Measurements from ENCODE around the gene TBCB. TPM values are rescaled to one million over a fixed set of nuclear protein-coding genes. Genes with fewer than 3 reads are reported as not detected.
"Not testable (repeated sequence)": the region's sequence is repeated elsewhere in the genome, so short reads cannot be mapped to it uniquely, and the experiment has no call there.

Gene TBCB
- total and polyA plus RNA-seq, 3 experiments from 2014 or later: 135 to 261 (median 137) TPM

- Mint-ChIP-seq H3K27ac (peak overlapping the region in 3 of 8 donors; percentile 41 to 61 (median 44)), H3K4me1 (peaks cover 24 to 26% (median 24%) of the 10 kb centered on the region in 3 donors)
- H3K27me3 ChIP-seq (ENCODE audit: insufficient read depth, low read length, poor library complexity, severe bottlenecking); H3K27ac ChIP-seq (ENCODE audit: low read depth, low read length); H3K9me3 Mint-ChIP-seq; H3K36me3 ChIP-seq (ENCODE audit: insufficient read depth, low read length); H3K9me3 ChIP-seq (ENCODE audit: low read length); POLR2A ChIA-PET; H3K4me1 ChIP-seq (ENCODE audit: insufficient read depth, low read length); H3K36me3 Mint-ChIP-seq; H3K4me3 ChIP-seq (ENCODE audit: low read length); H3K4me3 Mint-ChIP-seq; H3K27me3 Mint-ChIP-seq: not testable (repeated sequence)
- CTCF ChIA-PET: interaction anchor here (1.3 to 8.3 kb wide), 2 partner anchors 40 to 184 kb away, joined by 3 to 165 read pairs; no protein-coding TSS in a partner anchor
- DNase-seq: peak in 1 of 5 donors; percentile 23
Observed at GRCh38 chr19:36131221-36131620, 16.0 kb downstream of the TBCB start.

DNA sequence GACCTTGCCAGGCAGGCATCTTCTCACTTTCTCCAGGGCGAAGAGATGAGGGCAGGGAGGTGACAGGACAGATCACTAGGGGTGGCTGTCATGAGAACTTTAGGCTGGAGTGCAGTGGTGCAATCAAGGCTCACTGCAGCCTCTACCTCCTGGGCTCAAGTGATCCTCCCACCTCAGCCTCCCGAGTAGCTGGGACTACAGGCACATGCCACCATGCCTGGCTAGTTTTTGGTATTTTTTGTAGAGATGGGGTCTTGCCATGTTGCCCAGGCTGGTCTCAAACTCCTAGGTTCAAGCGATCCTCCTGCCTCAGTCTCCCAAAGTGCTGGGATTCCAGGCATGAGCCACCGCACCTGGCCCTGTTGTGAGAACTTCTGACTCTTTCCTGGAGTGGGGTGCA lies 19.6 kb downstream of the TBCB start:
- H3K36me3 Mint-ChIP-seq; DNase-seq; H3K27me3 ChIP-seq (ENCODE audit: insufficient read depth, low read length, poor library complexity, severe bottlenecking); H3K27ac ChIP-seq (ENCODE audit: low read depth, low read length); POLR2A ChIA-PET; H3K36me3 ChIP-seq (ENCODE audit: insufficient read depth, low read length); H3K9me3 Mint-ChIP-seq; H3K4me1 ChIP-seq (ENCODE audit: insufficient read depth, low read length); H3K27me3 Mint-ChIP-seq; H3K4me3 ChIP-seq (ENCODE audit: low read length); H3K9me3 ChIP-seq (ENCODE audit: low read length); H3K27ac Mint-ChIP-seq; H3K4me3 Mint-ChIP-seq: not testable (repeated sequence)
- peaks cover 16 to 21% (median 17%) of the 10 kb centered on the region in 3 donors for H3K4me1 Mint-ChIP-seq
- CTCF ChIA-PET: interaction anchor here (1.1 kb wide), 1 partner anchor 38 kb away, joined by 3 read pairs; no protein-coding TSS in a partner anchor

- Mint-ChIP-seq H3K36me3 (peaks cover 4 to 21% (median 4%) of the 10 kb centered on the region in 3 donors), H3K27ac (peak overlapping the region in 3 of 8 donors; percentile 66 to 72 (median 70)), H3K9me3 (no peaks in the 10 kb centered on the region), H3K4me1 (peaks cover 21 to 26% (median 21%) of the 10 kb centered on the region in 3 donors), H3K4me3 (peak overlapping the region in 1 of 7 donors; percentile 67), H3K27me3 (no peaks in the 10 kb centered on the region)
- no peaks in the 10 kb centered on the region for H3K9me3 ChIP-seq (ENCODE audit: low read length)
- H3K27ac ChIP-seq (ENCODE audit: low read depth, low read length): no peak overlapping the region
- no peaks in the 10 kb centered on the region for H3K27me3 ChIP-seq (ENCODE audit: insufficient read depth, low read length, poor library complexity, severe bottlenecking)
- CTCF ChIA-PET: interaction anchor here (3.9 kb wide), 1 partner anchor 10 kb away, joined by 21 read pairs; no protein-coding TSS in a partner anchor
- POLR2A ChIA-PET: interaction anchor here (1.5 kb wide), 1 partner anchor 9 kb away, joined by 4 read pairs; no protein-coding TSS in a partner anchor
- peaks cover 13% of the 10 kb centered on the region for H3K4me1 ChIP-seq (ENCODE audit: insufficient read depth, low read length)
- no peak for DNase-seq
- H3K4me3 ChIP-seq (ENCODE audit: low read length): no peak overlapping the region
- H3K36me3 ChIP-seq (ENCODE audit: insufficient read depth, low read length): peaks cover under 1% of the 10 kb centered on the region
Observed at GRCh38 chr19:36136964-36137686, 21.9 kb downstream of the TBCB start.

DNA sequence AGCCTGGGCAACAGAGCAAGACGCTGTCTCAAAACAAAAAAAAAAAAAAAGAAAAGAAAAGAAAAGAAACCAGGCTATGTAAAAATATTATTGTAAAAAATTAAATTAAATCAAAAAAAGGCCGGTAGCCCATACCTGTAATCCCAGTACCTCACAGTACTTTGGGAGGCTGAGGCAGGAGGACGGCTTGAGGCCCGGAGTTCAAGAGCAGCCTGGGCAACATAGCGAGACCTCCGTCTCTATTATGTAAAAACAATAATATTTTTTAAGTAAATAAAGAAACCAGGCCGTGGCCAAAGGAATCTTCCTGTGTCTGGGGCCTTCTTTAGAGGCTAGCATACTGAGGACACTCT lies 23.8 kb downstream of the TBCB start:
- Mint-ChIP-seq H3K4me3 (peak overlapping the region; percentile 94 to 98 (median 96)), H3K9me3 (no peaks in the 10 kb centered on the region), H3K4me1 (peaks cover 15 to 23% (median 23%) of the 10 kb centered on the region in 3 donors), H3K27ac (peak overlapping the region; percentile 22 to 93 (median 90)), H3K36me3 (peaks cover 4 to 33% (median 6%) of the 10 kb centered on the region in 3 donors), H3K27me3 (no peaks in the 10 kb centered on the region)
- H3K4me3 ChIP-seq (ENCODE audit: low read length): peak overlapping the region; percentile 98
- H3K9me3 ChIP-seq (ENCODE audit: low read length): no peaks in the 10 kb centered on the region
- peaks cover 12% of the 10 kb centered on the region for H3K36me3 ChIP-seq (ENCODE audit: insufficient read depth, low read length)
- DNase-seq: no peak
- POLR2A ChIA-PET: interaction anchor here (0.6 to 1.5 kb wide), 3 partner anchors 11 to 76 kb away, joined by 4 to 6 read pairs (median 5); partner anchors contain the start of genes POLR2I, TBCB, ZNF146 and ZNF565
- H3K27me3 ChIP-seq (ENCODE audit: insufficient read depth, low read length, poor library complexity, severe bottlenecking): no peaks in the 10 kb centered on the region
- H3K4me1 ChIP-seq (ENCODE audit: insufficient read depth, low read length): peaks cover 9% of the 10 kb centered on the region
- peak overlapping the region; percentile 91 for H3K27ac ChIP-seq (ENCODE audit: low read depth, low read length)
- CTCF ChIA-PET: interaction anchor here (1.2 to 3.9 kb wide), 2 partner anchors 10 to 12 kb away, joined by 3 to 21 read pairs; no protein-coding TSS in a partner anchor

GRCh38 chr19:36139473-36140303 lies 24.4 kb downstream of the TBCB start, which contains the start of gene CAPNS1:
CAPNS1 (plus strand) TSS chr19:36140066; CDS start chr19:36141012, 946 bp downstream.
- H3K4me1 ChIP-seq (ENCODE audit: insufficient read depth, low read length): peaks cover 9% of the 10 kb centered on the region
- H3K36me3 ChIP-seq (ENCODE audit: insufficient read depth, low read length): peaks cover 14% of the 10 kb centered on the region
- peak within 1 kb of the TSS; percentile 22 to 98 (median 92) for H3K27ac Mint-ChIP-seq
- H3K27me3 ChIP-seq (ENCODE audit: insufficient read depth, low read length, poor library complexity, severe bottlenecking): no peaks in the 10 kb centered on the region
- H3K27me3 Mint-ChIP-seq: no peaks in the 10 kb centered on the region
- H3K4me1 Mint-ChIP-seq: peaks cover 15 to 23% (median 23%) of the 10 kb centered on the region in 3 donors
- H3K4me3 Mint-ChIP-seq: peak within 1 kb of the TSS; percentile 94 to 98 (median 96)
- H3K27ac ChIP-seq (ENCODE audit: low read depth, low read length): peak within 1 kb of the TSS; percentile 91
- no peaks in the 10 kb centered on the region for H3K9me3 Mint-ChIP-seq
- H3K36me3 Mint-ChIP-seq: peaks cover 4 to 38% (median 9%) of the 10 kb centered on the region in 3 donors
- POLR2A ChIA-PET: interaction anchor here (0.6 to 1.5 kb wide), 3 partner anchors 12 to 75 kb away, joined by 4 to 6 read pairs (median 5); partner anchors contain the start of genes POLR2I, TBCB, ZNF146 and ZNF565
- H3K9me3 ChIP-seq (ENCODE audit: low read length): no peaks in the 10 kb centered on the region
- peak; percentile 87 to 95 (median 89) for DNase-seq
- CTCF ChIA-PET: interaction anchor here (1.2 to 3.9 kb wide), 2 partner anchors 10 to 12 kb away, joined by 3 to 21 read pairs; no protein-coding TSS in a partner anchor
- H3K4me3 ChIP-seq (ENCODE audit: low read length): peak within 1 kb of the TSS; percentile 98

GRCh38 chr19:36140304-36141038 lies 25.2 kb downstream of the TBCB start:
- Mint-ChIP-seq H3K27me3 (no peaks in the 10 kb centered on the region), H3K4me1 (peaks cover 15 to 23% (median 23%) of the 10 kb centered on the region in 3 donors), H3K4me3 (peak overlapping the region; percentile 94 to 98 (median 96)), H3K27ac (peak overlapping the region; percentile 22 to 98 (median 92)), H3K9me3 (no peaks in the 10 kb centered on the region), H3K36me3 (peaks cover 4 to 45% (median 9%) of the 10 kb centered on the region in 3 donors)
- Histone ChIP-seq H3K9me3 (ENCODE audit: low read length) (no peaks in the 10 kb centered on the region), H3K27me3 (ENCODE audit: insufficient read depth, low read length, poor library complexity, severe bottlenecking) (no peaks in the 10 kb centered on the region), H3K4me1 (ENCODE audit: insufficient read depth, low read length) (peaks cover 9% of the 10 kb centered on the region), H3K36me3 (ENCODE audit: insufficient read depth, low read length) (peaks cover 16% of the 10 kb centered on the region), H3K27ac (ENCODE audit: low read depth, low read length) (peak overlapping the region; percentile 91), H3K4me3 (ENCODE audit: low read length) (peak overlapping the region; percentile 98)
- ChIA-PET POLR2A (interaction anchor here (0.6 to 1.5 kb wide), 2 partner anchors 26 to 52 kb away, joined by 5 to 6 read pairs; partner anchors contain the start of genes POLR2I and TBCB), CTCF (interaction anchor here (3.9 kb wide), 1 partner anchor 13 kb away, joined by 21 read pairs; no protein-coding TSS in a partner anchor)
- DNase-seq: peak in 3 of 5 donors; percentile 27 to 68 (median 50)
